ENCODE data around the gene NUCB2. TPM values are rescaled to one million over a fixed set of nuclear protein-coding genes. Genes with fewer than 3 reads are reported as not detected.

The NUCB2 gene
- total and polyA plus RNA-seq, 2 of the 13 experiments (the other 11 are each of a cell fraction or from before 2014, with no cell fraction given), result 54.2 to 82.4 TPM

DNA sequence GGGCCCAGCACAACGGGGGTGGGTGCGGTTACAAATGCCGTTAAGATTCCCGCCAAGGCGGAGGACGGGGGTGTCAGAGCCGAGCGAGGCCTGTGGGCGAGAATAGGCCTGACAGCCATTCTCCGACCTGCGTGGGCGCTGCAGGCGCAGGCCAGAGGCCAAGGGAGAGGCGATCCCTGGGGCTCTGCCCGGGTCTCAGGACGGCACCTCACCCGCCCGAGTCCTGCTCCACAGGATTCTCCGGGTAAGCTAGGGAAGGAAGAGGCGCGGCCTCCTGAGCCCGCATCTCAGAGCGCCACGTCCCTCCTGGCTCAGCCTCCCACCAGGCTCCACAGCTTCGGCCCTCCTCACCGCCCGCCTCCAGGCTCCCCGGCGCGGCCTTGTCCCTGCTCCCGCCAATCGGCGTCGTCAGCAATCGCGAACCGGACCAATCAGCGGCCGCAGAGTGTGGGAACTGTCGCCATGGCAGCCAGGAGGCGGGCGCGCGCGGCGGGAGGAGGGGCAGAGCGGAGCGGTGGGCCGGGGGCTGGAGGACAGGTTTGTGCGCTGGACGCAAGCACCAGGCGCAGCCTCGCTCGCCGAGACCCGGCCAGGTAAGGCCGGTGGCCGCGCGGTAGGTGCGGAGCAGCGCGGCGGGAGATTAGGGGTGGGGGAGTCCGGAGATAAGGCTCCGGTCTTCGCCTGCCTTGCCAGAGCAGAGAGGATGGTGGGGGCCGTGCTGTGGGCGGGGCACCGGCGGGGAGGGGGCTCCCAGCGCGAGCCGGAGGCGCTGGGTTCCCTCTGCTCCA lies at the start of gene NUCB2 (continued):
- TF ChIP-seq, protein P1, sequence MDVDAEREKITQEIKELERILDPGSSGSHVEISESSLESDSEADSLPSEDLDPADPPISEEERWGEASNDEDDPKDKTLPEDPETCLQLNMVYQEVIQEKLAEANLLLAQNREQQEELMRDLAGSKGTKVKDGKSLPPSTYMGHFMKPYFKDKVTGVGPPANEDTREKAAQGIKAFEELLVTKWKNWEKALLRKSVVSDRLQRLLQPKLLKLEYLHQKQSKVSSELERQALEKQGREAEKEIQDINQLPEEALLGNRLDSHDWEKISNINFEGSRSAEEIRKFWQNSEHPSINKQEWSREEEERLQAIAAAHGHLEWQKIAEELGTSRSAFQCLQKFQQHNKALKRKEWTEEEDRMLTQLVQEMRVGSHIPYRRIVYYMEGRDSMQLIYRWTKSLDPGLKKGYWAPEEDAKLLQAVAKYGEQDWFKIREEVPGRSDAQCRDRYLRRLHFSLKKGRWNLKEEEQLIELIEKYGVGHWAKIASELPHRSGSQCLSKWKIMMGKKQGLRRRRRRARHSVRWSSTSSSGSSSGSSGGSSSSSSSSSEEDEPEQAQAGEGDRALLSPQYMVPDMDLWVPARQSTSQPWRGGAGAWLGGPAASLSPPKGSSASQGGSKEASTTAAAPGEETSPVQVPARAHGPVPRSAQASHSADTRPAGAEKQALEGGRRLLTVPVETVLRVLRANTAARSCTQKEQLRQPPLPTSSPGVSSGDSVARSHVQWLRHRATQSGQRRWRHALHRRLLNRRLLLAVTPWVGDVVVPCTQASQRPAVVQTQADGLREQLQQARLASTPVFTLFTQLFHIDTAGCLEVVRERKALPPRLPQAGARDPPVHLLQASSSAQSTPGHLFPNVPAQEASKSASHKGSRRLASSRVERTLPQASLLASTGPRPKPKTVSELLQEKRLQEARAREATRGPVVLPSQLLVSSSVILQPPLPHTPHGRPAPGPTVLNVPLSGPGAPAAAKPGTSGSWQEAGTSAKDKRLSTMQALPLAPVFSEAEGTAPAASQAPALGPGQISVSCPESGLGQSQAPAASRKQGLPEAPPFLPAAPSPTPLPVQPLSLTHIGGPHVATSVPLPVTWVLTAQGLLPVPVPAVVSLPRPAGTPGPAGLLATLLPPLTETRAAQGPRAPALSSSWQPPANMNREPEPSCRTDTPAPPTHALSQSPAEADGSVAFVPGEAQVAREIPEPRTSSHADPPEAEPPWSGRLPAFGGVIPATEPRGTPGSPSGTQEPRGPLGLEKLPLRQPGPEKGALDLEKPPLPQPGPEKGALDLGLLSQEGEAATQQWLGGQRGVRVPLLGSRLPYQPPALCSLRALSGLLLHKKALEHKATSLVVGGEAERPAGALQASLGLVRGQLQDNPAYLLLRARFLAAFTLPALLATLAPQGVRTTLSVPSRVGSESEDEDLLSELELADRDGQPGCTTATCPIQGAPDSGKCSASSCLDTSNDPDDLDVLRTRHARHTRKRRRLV (CRISPR knock-in tag; IDR thresholded peaks at IDR 0.05), result no peak
- TF ChIP-seq ZNF775 (CRISPR knock-in tag; IDR thresholded peaks at IDR 0.05; ENCODE audit: borderline replicate concordance) (no peak), ZMYM4 (CRISPR knock-in tag; IDR thresholded peaks at IDR 0.05) (peak; percentile 58; the same call in 1 of the 2 replicates), MYC (CRISPR knock-in tag; IDR thresholded peaks at IDR 0.05; ENCODE audit: borderline replicate concordance) (peak; percentile 20; the same call in 1 of the 2 replicates), SYNCRIP (IDR thresholded peaks at IDR 0.05; ENCODE audit: insufficient read depth, low read depth, low read length) (no peak), ZNF891 (CRISPR knock-in tag; IDR thresholded peaks at IDR 0.05) (0 out of 2 replicates have a peak, but pooled peaks have one; percentile 43), CBFB (CRISPR knock-in tag; IDR thresholded peaks at IDR 0.05) (peak; percentile 44; the same call in 1 of the 2 replicates), ZNF10 (CRISPR knock-in tag; IDR thresholded peaks at IDR 0.05; ENCODE audit: borderline replicate concordance, low read depth) (no peak), KLF16 (CRISPR knock-in tag; IDR thresholded peaks at IDR 0.05) (peak in 1 of 2 experiments; percentile 61; a peak in 1 of 4 replicates), MTF2 (CRISPR knock-in tag; IDR thresholded peaks at IDR 0.05; ENCODE audit: borderline replicate concordance) (no peak), CBX1 (IDR thresholded peaks at IDR 0.05; ENCODE audit: low read depth) (no peak)
- TF ChIP-seq, protein P2, sequence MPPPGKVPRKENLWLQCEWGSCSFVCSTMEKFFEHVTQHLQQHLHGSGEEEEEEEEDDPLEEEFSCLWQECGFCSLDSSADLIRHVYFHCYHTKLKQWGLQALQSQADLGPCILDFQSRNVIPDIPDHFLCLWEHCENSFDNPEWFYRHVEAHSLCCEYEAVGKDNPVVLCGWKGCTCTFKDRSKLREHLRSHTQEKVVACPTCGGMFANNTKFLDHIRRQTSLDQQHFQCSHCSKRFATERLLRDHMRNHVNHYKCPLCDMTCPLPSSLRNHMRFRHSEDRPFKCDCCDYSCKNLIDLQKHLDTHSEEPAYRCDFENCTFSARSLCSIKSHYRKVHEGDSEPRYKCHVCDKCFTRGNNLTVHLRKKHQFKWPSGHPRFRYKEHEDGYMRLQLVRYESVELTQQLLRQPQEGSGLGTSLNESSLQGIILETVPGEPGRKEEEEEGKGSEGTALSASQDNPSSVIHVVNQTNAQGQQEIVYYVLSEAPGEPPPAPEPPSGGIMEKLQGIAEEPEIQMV (CRISPR knock-in tag; IDR thresholded peaks at IDR 0.05; ENCODE audit: low read depth), result 0 out of 2 replicates have a peak, but pooled peaks have one; percentile 30
- TF ChIP-seq, protein P3, sequence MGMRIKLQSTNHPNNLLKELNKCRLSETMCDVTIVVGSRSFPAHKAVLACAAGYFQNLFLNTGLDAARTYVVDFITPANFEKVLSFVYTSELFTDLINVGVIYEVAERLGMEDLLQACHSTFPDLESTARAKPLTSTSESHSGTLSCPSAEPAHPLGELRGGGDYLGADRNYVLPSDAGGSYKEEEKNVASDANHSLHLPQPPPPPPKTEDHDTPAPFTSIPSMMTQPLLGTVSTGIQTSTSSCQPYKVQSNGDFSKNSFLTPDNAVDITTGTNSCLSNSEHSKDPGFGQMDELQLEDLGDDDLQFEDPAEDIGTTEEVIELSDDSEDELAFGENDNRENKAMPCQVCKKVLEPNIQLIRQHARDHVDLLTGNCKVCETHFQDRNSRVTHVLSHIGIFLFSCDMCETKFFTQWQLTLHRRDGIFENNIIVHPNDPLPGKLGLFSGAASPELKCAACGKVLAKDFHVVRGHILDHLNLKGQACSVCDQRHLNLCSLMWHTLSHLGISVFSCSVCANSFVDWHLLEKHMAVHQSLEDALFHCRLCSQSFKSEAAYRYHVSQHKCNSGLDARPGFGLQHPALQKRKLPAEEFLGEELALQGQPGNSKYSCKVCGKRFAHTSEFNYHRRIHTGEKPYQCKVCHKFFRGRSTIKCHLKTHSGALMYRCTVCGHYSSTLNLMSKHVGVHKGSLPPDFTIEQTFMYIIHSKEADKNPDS (CRISPR knock-in tag; IDR thresholded peaks at IDR 0.05), result no peak
